ENCODE data around the gene AGAP1. TPM values are rescaled to one million over a fixed set of nuclear protein-coding genes. Genes with fewer than 3 reads are reported as not detected.
A peak's percentile ranks its signal among the peaks of the same experiment; 100 is the strongest.

The AGAP1 gene
- total RNA-seq, 2 donors from 2014 or later = 19.1 to 20.8 TPM

GRCh38 chr2:235698491-235698890 is 204.6 kb downstream of the AGAP1 start:
- DNase-seq (ENCODE audit: low spot score) (no peak), ATAC-seq (ENCODE audit: insufficient number of reproducible peaks, low FRiP score, low read depth) (no peak)
- no peaks in the 10 kb centered on the region for H3K9me3 ChIP-seq
- no peak for TF ChIP-seq CTCF (IDR thresholded peaks at IDR 0.05)
- no peaks in the 10 kb centered on the region for H3K27me3 ChIP-seq (replicated peaks; ENCODE audit: insufficient read depth)
- H3K4me1 ChIP-seq (ENCODE audit: control insufficient read depth in 1 of 2, low read depth in 2 of 2) = peaks cover 7 to 12% of the 10 kb centered on the region in 2 donors
- H3K27ac ChIP-seq = no peak overlapping the region
- H3K36me3 ChIP-seq = no peaks in the 10 kb centered on the region
- H3K4me3 ChIP-seq = no peak overlapping the region

DNA sequence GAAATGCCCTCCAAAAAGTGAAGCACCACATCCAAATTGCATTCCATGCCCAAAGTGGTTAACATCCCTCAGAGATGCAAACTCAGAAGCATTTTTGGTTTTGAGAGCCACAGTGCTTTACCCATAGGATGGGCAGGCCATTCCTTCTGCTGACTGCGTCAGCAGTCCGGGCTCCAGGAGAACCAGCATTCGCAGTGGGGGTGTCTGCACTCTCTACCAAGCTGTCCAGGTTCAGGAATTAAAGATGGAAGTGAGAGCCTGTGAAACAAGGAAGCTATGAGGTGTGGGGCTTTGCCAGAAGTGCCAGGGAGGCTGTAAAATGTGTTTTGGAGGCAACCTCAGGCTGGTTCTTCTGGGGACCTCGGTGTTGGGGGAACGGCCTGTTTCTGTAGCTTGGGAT is 205.7 kb downstream of the AGAP1 start:
- Histone ChIP-seq H3K36me3 (no peaks in the 10 kb centered on the region), H3K27ac (no peak overlapping the region), H3K9me3 (no peaks in the 10 kb centered on the region), H3K27me3 (replicated peaks; ENCODE audit: insufficient read depth) (no peaks in the 10 kb centered on the region), H3K4me3 (no peak overlapping the region), H3K4me1 (ENCODE audit: control insufficient read depth in 1 of 2, low read depth in 2 of 2) (peaks cover 7 to 12% of the 10 kb centered on the region in 2 donors)
- no peak for TF ChIP-seq CTCF (IDR thresholded peaks at IDR 0.05)
- ATAC-seq (ENCODE audit: insufficient number of reproducible peaks, low FRiP score, low read depth) (no peak), DNase-seq (ENCODE audit: low spot score) (no peak)

GRCh38 chr2:235701206-235701981 is 207.6 kb downstream of the AGAP1 start:
- Histone ChIP-seq H3K4me3 (no peak overlapping the region), H3K9me3 (no peaks in the 10 kb centered on the region), H3K4me1 (ENCODE audit: control insufficient read depth in 1 of 2, low read depth in 2 of 2) (peaks cover 7 to 12% of the 10 kb centered on the region in 2 donors), H3K27me3 (replicated peaks; ENCODE audit: insufficient read depth) (no peaks in the 10 kb centered on the region), H3K27ac (no peak overlapping the region), H3K36me3 (no peaks in the 10 kb centered on the region)
- DNase-seq (ENCODE audit: low spot score) (no peak), ATAC-seq (ENCODE audit: insufficient number of reproducible peaks, low FRiP score, low read depth) (no peak)
- TF ChIP-seq CTCF (IDR thresholded peaks at IDR 0.05) = no peak

DNA sequence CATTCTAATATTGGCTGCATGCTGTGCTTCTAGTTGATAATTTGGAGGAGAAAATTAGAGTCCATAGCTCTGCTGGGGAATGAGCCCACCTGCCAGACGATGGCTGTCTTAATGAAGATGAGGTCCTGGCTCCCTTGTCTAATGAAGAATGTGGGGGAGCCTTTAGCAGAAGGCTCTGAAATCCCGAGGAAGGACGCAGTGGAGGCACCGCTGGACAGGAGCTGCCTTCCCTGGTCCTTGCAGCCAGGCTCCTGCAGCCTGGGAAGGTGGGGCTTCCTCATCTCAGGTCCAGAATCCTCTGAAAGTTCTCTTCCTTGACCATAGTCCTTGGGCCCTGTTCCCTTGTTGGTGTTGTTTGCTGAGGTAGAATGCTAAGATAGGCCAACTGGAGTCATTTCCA is 208.3 kb downstream of the AGAP1 start:
- Histone ChIP-seq H3K4me1 (ENCODE audit: control insufficient read depth in 1 of 2, low read depth in 2 of 2) (peaks cover 7 to 12% of the 10 kb centered on the region in 2 donors), H3K27ac (peak overlapping the region in 1 of 2 donors; percentile 53), H3K36me3 (no peaks in the 10 kb centered on the region), H3K4me3 (no peak overlapping the region), H3K27me3 (replicated peaks; ENCODE audit: insufficient read depth) (no peaks in the 10 kb centered on the region), H3K9me3 (no peaks in the 10 kb centered on the region)
- ATAC-seq (ENCODE audit: insufficient number of reproducible peaks, low FRiP score, low read depth) (no peak), DNase-seq (ENCODE audit: low spot score) (no peak)
- no peak for TF ChIP-seq CTCF (IDR thresholded peaks at IDR 0.05)

DNA sequence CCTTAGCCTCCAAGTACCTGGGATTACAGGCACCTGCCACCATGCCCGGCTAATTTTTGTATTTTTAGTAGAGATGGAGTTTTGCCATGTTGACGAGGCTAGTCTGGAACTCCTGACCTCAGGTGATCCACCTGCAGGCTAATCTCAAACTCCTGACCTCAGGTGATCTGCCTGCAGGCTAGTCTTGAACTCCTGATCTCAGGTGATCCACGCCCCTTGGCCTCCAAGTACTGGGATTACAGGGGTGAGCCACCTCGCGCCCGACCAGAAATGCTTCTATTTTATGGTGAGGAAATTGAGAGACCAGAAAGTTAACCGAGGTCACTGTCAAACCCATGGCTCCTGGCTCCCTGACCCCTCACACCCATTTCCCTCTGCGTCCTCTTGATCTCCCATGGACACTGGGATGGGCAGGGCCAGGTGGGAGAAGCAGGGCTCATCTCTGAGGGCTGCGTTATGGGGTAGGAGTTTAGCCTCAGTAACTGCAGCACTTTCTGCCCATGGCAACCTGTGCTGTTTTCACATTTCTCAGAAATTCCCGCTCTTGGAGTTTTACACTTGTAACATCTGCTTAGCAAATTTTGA is 210.0 kb downstream of the AGAP1 start:
- DNase-seq (ENCODE audit: low spot score) (no peak), ATAC-seq (ENCODE audit: insufficient number of reproducible peaks, low FRiP score, low read depth) (no peak)
- Histone ChIP-seq H3K4me3 (no peak overlapping the region), H3K36me3 (no peaks in the 10 kb centered on the region), H3K9me3 (no peaks in the 10 kb centered on the region), H3K27ac (no peak overlapping the region), H3K27me3 (replicated peaks; ENCODE audit: insufficient read depth) (no peaks in the 10 kb centered on the region), H3K4me1 (ENCODE audit: control insufficient read depth in 1 of 2, low read depth in 2 of 2) (peaks cover 7 to 12% of the 10 kb centered on the region in 2 donors)
- no peak for TF ChIP-seq CTCF (IDR thresholded peaks at IDR 0.05)

Measured in thoracic aorta (tissue), 2 donors.